ENCODE measurements around the gene EEF1AKMT4. TPM values are rescaled to one million over a fixed set of nuclear protein-coding genes. Genes with fewer than 3 reads are reported as not detected.

EEF1AKMT4 gene
- total RNA-seq: 1.1 and 1.5 TPM in 2 replicates

GRCh38 chr3:184249412-184250166, at the start of gene EEF1AKMT4:
EEF1AKMT4 (plus strand) TSS chr3:184249672; CDS start chr3:184249695, 23 bp downstream.

GRCh38 chr3:184229394-184230080, 19.9 kb upstream of the EEF1AKMT4 start, which contains the start of gene VWA5B2:
VWA5B2 (plus strand) TSS chr3:184229585; CDS start chr3:184230529, 944 bp downstream.

GRCh38 chr3:184248454-184249411, 739 bp upstream of the EEF1AKMT4 start, which contains the start of gene ALG3:
ALG3 (minus strand) TSS chr3:184248962; CDS start chr3:184248940, 22 bp downstream.

GRCh38 chr3:184261270-184261853, 11.9 kb downstream of the EEF1AKMT4 start, which contains the start of gene CAMK2N2:
CAMK2N2 (minus strand) TSS chr3:184261553; CDS start chr3:184261285, 268 bp downstream.

GRCh38 chr3:184275961-184276910, 26.8 kb downstream of the EEF1AKMT4 start, which contains the start of gene ECE2:
ECE2 (plus strand) TSS chr3:184276022; CDS start chr3:184276154, 132 bp downstream.

GRCh38 chr3:184298759-184299487, 49.5 kb downstream of the EEF1AKMT4 start, which contains the start of gene PSMD2:
PSMD2 (plus strand) TSS chr3:184299241; CDS start chr3:184299267, 26 bp downstream.

Other genes starting within 250 kb of the EEF1AKMT4 start
- gene ABCC5, start 231.8 kb upstream of the EEF1AKMT4 start, total RNA-seq: 13.9 and 23.1 TPM in 2 replicates
- gene HTR3D, start 217.9 kb upstream of the EEF1AKMT4 start, total RNA-seq: not detected in 2 replicates
- gene HTR3C, start 196.6 kb upstream of the EEF1AKMT4 start, total RNA-seq: not detected in 2 replicates
- not detected in 2 replicates for gene HTR3E, start 152.6 kb upstream of the EEF1AKMT4 start, total RNA-seq
- 29.9 and 32.8 TPM in 2 replicates for gene EIF2B5, start 114.3 kb upstream of the EEF1AKMT4 start, total RNA-seq
- gene DVL3, start 94.3 kb upstream of the EEF1AKMT4 start, total RNA-seq: 28.7 and 36.6 TPM in 2 replicates
- gene AP2M1, start 74.8 kb upstream of the EEF1AKMT4 start, total RNA-seq: 624 and 646 TPM in 2 replicates
- 57.1 and 68.0 TPM in 2 replicates for gene ABCF3, start 63.5 kb upstream of the EEF1AKMT4 start, total RNA-seq
- not detected in 2 replicates for gene VWA5B2, start 20.1 kb upstream of the EEF1AKMT4 start, total RNA-seq
- 20.5 and 21.4 TPM in 2 replicates for gene ALG3, start 710 bp upstream of the EEF1AKMT4 start, total RNA-seq
- gene CAMK2N2, start 11.9 kb downstream of the EEF1AKMT4 start, total RNA-seq: 0.16 TPM in 1 of 2 replicates, not detected in the other
- not detected in 2 replicates for gene ECE2, start 26.4 kb downstream of the EEF1AKMT4 start, total RNA-seq
- gene PSMD2, start 49.6 kb downstream of the EEF1AKMT4 start, total RNA-seq: 431 and 478 TPM in 2 replicates
- 222 and 223 TPM in 2 replicates for gene EIF4G1, start 64.9 kb downstream of the EEF1AKMT4 start, total RNA-seq
- gene FAM131A, start 87.9 kb downstream of the EEF1AKMT4 start, total RNA-seq: 15.0 and 19.2 TPM in 2 replicates
- 3.5 and 4.6 TPM in 2 replicates for gene CLCN2, start 111.9 kb downstream of the EEF1AKMT4 start, total RNA-seq
- 60.3 and 62.1 TPM in 2 replicates for gene POLR2H, start 112.0 kb downstream of the EEF1AKMT4 start, total RNA-seq
- 0.16 and 0.52 TPM in 2 replicates for gene THPO, start 128.5 kb downstream of the EEF1AKMT4 start, total RNA-seq
- gene CHRD, start 130.4 kb downstream of the EEF1AKMT4 start, total RNA-seq: 1.1 and 6.1 TPM in 2 replicates

Measured in bronchial smooth muscle cell (primary cell).